GM21526 (cell line): ENCODE results near the gene ZCCHC7.

Experiments used
- ATAC-seq: cut with Tn5 transposase; IDR thresholded peaks from one replicate; pipeline ENCODE4 v1.9.1; 2021; ENCODE audit warnings: moderate library complexity; ENCODE audit not compliant: unreplicated experiment, low FRiP score

The ZCCHC7 gene

DNA sequence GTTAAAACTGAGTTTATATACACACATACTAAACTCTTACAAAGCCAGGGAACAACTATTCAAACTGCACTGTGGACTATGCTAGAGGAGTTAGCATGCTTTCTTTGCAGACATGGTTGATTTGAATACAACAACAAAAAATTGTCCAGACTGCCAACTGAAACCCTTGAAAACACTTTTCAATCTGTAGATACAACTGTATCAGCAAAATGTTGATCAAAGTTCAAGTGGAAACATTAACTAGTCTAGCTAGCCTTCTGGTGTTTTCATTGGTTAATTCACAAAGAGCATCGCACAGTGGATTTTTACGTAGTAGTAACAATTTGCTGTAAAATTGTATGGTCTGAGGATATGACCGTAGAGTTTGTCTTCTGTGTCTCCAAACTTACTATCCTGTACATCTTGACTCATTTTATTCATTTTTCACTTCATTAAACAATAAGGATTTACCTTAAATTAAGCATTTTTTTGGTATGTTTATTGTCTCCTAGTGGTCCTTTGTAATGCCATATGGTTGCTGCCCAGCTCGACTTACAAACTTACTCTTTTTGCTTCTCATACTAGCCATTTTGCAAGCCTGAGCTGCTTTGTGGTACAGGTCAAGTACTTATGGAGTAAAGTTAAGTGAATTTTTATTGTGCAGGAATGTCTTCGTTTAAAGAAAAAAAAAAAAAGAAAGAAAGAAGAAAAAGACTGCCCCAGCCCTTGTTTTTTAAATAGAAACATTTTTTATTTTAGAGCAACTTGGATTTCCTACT lies 123.4 kb downstream of the ZCCHC7 start:
- ATAC-seq, result no peak

DNA sequence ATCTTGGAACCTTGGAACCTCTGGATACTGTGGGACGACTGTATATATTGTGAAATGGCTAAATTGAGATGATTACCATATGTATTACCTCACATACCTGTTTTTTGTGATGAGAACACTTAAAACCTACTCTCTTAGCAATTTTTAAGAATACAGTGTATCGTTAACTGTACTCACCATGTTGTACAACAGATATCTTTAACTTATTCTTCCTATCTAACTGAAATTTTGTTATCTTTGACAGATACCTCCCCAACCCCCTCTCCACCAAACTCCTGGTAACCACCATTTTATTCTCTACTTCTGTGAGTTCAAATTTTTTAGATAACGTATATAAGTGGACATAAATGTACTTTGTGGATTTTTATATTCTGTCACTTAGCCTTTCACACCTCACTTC lies 126.5 kb downstream of the ZCCHC7 start:
- no peak for ATAC-seq

DNA sequence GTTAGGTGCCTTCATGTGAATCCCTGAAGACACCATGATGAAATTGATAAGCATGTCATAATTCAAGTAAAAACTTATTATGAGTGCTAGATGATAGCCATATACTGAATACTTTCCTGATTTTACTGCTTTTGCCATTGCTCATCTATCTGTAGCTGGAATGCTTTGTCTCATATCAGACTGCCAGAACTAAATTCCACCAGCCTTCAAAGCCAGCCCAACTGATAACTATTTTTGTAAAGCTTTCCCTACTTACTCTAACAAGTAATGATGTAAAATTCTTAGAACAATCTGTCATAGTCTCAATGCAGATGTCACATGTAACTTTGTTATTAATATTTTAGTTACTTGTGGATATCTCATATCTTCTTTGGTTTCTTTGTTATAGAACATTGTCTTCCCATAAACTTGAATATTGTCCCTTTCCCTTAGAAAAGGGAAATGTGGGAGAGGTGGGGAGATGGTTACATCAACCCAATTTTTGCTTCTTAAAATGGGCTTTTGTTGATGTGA lies 128.3 kb downstream of the ZCCHC7 start:
- no peak for ATAC-seq

DNA sequence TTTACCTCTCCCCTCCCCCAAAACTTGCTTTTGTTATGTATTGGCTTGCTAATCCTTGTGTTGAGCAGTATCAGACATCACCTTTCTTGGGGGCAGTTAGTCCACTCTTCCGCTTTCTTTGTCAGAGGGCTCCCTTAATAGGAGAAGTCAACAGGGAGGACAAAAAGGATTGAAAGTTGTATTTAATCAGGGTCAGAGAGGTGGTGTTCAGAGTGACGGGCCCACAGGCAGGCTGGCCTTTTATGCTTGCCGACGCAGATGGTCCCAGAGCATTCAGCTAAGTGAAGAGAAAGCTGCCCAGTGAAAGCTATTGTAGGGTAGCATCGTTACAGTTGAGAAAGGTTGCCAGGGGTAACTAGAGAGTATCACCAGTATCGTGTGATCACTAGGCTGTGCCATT lies 131.1 kb downstream of the ZCCHC7 start:
- no peak for ATAC-seq

DNA sequence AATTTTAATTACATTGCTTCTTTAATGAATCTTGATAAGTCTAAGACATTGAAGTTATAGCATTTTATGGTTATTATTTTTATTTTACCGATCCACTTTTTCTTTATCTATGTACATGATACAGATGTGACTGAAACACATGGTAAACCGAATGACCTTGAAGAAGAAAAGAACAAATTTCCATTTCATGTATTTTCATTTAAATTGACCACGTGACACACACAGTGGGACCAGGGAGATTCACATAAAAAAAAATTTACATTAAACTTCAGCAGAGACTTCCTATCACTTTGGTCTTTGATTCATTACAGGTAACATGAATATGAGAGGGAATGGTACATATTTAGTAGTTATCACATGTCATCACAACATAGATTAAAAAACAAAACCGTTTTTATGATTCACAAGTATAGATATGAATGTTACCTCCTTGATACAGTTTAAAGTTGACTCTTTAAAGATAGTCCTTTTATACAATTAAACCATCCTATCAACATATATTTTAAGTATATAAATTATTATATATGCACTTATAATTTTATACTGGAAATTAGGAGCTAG lies 133.1 kb downstream of the ZCCHC7 start:
- ATAC-seq, result no peak

DNA sequence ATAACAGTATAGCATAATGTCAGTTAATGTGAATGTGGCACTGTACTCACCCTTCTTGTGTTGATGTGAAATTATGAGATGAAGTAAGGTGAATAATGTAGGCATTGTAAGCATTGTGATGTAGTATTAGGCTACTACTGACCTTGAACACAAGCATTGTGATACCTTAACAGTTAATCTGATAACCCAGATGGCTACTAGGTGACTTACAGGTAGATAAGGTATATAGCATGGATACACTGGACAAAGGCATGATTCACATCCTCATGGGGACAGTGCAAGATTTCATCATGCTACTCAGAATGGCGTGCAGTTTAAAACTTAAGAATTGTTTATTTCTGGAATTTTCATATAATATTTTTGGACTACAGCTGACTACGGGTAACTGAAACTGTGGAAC lies 134.8 kb downstream of the ZCCHC7 start:
- ATAC-seq, result no peak

DNA sequence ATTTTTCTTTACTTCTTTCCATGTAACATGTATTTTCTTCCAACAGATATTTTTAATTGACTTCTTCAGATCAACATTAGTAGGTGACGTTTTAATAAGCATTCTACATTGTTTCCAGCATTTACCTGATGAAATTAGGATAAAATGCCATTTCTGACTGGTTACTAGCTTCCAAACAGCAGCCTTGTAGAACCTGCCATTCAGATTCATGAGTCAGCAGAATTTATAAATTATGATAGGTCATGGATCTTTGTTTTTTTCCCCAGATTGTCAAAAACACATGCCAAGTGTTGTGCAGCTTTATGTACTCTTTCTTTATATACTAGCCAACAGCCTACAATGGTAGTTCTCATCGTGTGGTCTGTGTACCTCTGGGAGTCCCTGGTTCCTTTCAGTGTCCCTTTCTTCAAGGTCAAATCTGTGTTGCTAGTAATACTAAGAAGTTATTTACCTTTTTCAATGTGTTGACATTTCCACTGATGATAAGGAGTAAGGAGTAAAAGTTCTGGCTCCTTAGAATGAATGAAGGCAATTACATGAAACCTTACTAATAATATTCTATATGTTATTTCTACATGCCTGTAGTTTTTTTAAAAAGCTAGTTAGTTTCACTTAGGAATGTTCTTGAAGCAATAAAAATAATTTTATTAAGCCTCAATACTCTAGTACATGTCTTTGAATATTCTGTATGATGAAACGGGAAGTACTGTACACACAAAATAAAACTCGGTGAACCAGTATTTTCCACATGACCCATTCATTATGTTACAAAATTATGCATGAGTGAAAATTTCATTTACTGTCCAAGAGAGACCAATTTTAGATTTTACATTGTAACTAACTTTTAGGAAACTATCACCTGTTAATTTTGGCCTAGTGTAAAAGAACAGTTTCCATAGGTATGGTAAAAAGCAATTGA lies 135.8 kb downstream of the ZCCHC7 start:
- no peak for ATAC-seq

DNA sequence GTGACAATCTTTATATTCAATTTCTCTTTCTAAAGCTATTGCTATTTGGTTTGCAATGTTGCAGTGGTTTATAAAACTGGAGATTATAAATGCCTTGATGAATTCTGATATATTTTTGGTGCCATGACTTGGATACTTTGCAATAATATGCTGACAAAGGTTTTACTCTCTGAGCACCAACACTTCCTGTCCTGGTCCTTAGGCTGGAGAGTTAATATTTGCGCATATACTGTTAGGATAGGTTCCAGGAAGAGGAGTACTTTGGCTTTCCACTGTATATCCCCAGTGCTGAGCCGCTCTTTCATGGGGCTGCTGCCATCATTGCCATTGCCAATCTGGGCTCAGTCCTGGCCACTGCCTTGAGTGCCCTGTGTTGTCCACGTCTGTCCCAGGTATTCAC lies 139.6 kb downstream of the ZCCHC7 start:
- ATAC-seq, result no peak

DNA sequence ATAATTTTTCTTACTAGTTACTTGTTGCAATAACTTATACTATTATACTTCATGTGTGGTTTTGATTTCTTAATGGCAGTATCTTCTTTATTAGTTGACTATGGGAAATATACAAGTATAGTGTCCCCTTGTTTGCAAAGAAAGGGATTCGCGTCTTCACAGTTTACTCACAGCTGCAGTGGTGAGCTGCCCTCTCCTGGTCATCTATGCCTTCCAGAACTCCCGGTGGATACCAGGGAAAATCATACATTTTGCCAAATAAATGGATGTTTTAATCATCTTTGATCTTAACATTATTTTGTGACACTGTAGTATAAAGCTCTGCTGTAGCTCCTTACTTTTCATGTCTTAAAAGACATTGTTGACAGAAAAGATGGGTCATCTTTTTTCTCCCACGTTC lies 142.0 kb downstream of the ZCCHC7 start:
- no peak for ATAC-seq

DNA sequence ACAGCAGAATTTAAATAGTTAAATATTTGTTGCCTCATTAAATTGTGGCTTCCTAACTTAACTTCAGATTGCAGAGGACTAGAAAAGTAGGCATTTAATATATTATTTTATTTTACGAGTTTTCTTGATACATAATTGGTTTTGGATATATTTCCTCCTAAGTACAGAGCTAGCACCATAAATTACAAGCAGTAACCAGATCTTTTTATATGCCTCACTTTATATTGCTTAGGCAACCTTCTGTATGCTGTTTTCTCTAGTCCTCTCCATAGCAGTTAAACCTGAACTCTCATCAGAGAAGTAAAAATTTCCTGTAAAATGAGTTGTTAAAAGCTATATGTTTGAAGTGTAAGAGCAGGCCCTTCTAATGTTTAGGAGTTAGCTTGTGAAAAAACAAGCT lies 144.2 kb downstream of the ZCCHC7 start:
- ATAC-seq, result no peak

DNA sequence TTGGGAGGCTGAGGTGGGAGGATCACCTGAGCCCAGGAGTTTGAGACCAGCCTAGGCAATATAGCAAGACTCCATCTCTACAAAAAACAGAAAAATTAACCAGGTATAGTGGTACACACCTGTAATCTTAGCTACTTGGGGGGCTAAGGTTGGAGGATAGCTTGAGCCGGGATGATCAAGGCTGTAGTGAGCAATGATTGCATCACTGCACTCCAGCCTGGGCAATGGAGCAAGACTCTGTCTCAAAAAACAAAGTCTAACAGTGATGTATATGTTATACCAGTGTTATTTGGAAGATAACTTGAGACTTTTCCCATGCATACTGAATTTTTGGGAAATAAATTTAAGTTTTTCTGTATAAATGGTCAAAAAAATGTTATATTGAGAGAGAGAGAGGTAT lies 146.3 kb downstream of the ZCCHC7 start:
- no peak for ATAC-seq

DNA sequence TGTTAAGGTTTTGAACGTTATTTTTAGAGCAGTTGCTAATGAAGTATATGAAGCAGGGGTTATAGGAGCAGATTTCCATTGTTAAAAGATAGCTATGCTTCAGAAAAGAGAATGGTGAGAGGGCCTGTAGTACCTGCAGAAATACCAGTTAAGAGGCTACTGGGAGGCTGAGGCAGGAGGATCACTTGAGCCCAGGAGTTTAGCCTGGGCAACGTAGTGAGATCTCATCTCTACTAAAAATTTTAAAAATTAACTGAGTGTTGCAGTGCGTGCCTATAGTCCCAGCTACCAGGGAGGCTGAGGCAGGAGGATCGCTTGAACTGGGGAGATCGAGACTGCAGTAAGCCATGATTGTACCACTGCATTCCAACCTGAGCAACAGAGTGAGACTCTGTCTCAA lies 148.8 kb downstream of the ZCCHC7 start:
- no peak for ATAC-seq

DNA sequence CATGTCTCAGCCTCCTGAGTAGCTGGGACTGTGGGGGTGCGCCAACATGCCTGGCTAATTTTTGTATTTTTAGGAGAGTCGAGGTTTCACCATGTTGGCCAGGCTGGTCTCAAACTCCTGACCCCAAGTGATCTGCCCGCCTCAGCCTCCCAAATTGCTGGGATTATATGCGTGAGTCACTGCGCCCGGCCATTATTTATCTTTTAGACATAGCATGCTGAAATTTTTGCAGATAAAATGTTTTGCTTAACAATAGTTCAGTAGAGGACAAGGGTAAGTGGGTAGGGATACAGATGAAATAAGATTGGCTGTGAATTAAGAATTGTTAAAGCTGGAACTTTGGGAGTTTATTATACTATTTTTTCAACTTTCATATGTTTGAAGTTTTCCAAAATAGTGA lies 151.3 kb downstream of the ZCCHC7 start:
- no peak for ATAC-seq

DNA sequence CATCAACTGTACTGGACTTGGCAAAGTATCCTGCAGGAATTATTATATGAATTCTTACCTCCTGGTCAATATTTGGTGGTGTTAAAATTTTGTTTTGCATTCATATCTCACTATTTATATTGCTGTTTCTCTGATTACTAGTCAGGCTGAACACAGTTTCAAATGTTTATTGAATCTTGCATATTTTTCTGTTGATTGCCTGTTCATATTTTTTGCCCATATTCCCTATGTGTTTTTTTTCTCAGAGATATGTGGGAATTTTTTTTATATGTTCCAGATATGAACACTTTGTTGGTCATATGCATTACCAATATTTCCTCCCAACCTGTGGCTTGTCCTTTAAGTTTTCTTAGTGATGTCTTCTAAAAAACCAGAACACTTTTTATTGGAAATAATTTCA lies 153.2 kb downstream of the ZCCHC7 start:
- no peak for ATAC-seq

DNA sequence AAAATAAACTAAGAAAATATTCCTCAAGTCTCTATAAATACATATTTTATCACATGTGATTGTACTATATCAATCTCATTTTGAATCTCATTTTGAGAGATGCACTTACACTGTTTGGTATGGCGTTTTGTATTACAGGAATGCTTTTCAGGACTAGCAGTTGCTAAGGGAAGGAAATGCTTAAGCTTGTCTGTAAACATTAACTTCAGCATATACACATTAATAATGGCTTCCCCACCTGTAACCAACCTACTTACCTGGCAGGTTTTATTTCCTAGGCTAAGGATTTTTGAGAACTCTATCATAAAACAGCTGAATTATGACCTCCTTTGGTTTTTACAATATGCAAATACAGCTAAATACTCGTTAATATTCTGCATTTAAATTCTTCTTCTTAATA lies 161.2 kb downstream of the ZCCHC7 start:
- ATAC-seq, result no peak

DNA sequence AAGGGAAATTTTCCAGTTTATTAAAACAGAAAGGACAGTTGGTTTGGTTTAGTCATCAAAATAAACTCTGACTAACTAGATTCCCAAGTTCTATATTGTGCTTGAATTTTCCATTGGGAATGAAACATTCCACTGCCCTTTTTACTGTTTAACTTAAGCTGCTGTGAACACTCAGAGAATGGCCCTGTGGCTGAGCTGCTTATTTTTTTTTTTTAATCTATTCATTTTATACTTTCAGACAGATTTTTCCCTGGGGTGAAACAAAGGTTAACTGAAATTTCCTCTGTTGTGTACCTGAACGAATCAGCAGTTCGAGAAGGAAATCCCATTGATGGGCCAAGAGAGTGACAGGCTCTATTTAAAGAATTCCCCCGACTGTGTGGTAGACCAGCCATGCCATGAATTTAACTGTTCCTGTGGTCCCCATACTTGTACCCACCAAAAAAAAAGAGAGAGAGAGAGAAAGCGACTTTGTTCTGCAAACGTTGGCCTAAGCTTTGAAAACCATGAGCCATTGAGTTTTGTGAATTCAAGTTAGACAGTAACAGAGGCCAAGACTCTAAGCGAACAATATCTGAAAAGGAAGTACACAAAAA lies 163.5 kb downstream of the ZCCHC7 start:
- ATAC-seq, result no peak

DNA sequence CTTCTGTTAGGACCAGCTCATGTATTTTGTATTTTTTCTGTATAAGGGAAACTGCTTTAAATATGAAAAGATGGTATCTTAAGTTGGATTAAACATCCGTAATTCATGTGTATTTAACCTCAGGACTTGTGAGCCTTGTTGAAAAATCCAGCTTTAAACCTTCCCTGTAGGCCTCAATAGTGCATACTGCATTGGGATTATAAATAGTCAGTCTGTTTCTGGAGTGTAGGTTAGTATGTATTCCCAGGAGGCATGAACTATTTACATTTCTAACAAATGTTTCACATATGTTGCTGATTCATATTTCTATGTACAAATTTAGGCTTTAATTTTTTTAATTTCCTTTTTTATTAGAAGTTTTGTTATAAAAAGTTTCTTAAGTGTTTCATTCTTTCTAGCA lies 164.3 kb downstream of the ZCCHC7 start:
- no peak for ATAC-seq

DNA sequence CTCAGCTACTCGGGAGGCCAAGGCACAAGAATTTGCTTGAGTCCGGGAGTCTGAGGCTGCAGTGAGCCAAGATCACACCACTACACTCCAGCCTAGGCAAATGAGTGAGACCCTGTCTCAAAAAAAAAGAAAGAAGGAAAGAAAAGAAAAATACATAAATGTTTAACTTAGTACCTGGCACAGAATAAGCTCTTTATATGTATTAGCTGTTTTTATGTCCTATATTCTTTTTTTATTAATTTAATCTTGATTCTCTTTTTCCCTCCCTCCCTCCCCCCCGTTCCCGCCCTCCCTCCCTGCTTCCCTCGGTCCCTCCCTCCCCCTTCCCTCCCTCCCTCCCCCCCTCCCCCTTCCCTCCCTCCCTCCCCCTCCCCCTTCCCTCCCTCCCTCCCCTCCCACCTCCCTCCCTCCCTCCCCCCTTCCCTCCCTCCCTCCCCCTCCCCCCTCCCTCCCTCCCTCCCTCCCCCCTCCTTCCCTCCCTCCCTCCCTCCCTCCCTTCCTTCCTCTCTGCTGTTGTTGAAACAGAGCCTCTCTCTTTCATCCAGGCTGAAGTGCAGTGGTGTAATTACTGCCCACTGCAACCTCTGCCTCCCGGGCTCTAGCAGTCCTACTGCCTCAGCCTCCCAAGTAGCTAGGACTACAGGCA lies 166.3 kb downstream of the ZCCHC7 start:
- ATAC-seq, result no peak

DNA sequence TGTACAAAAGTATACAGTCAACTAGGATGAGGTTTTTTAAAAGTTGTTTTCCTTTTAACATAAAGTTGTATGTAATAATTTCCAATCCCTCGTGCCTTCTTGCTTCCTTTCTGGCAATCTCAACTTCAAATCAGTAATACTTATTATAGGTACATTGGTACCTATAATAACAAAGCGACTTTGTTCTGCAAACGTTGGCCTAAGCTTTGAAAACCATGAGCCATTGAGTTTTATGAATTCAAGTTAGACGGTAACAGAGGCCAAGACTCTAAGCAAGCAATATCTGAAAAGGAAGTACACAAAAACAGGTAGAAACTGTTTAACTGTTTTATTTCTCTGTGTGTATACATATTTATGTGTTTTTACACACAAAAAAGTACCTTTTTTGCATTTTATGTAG lies 166.9 kb downstream of the ZCCHC7 start:
- ATAC-seq, result no peak

DNA sequence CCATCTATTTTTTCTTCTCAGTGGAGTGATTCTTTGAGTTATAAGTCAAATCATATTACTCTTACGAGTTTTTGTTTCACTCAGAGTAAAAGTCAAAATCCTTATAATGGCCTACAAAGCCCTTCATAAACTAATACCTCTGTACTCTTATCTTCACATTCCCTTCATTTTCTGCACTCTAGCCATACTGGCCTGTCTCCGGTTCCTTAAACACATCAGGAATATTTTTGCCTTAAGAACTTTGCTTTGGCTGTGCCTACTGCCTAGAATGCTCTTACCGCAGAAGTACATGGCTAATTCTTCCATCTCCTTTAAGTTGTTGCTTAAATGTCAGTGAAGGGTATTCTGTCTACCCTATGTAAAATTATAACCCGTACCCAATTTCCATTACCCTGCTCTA lies 169.3 kb downstream of the ZCCHC7 start:
- ATAC-seq, result no peak
